ENCODE data around the gene SPNS1.

DNA sequence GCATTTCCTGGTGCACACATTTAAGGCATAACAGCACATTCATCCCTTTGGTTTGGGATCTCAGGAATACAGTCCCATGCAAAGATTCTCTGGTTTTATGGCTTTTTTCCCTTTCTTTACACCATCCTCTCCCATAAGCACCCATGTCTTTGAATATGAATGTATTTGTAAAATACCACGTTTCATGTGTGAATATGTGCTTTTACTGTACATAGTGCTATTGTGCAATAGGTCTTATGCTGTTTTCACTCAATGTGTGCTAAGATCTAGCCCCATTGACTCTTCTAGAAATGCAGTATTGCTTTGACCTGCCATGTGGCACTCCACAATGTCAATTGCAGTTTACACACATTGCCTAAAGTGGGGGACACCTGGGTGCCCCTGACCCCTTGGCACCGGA lies 10.1 kb upstream of the SPNS1 start:
- TF ChIP-seq, protein P1, sequence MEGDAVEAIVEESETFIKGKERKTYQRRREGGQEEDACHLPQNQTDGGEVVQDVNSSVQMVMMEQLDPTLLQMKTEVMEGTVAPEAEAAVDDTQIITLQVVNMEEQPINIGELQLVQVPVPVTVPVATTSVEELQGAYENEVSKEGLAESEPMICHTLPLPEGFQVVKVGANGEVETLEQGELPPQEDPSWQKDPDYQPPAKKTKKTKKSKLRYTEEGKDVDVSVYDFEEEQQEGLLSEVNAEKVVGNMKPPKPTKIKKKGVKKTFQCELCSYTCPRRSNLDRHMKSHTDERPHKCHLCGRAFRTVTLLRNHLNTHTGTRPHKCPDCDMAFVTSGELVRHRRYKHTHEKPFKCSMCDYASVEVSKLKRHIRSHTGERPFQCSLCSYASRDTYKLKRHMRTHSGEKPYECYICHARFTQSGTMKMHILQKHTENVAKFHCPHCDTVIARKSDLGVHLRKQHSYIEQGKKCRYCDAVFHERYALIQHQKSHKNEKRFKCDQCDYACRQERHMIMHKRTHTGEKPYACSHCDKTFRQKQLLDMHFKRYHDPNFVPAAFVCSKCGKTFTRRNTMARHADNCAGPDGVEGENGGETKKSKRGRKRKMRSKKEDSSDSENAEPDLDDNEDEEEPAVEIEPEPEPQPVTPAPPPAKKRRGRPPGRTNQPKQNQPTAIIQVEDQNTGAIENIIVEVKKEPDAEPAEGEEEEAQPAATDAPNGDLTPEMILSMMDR (IDR thresholded peaks at IDR 0.05) = no peak
- TF ChIP-seq POLR2A (IDR thresholded peaks at IDR 0.05) (no peak), POLR2AphosphoS5 (IDR thresholded peaks at IDR 0.05) (no peak)
